Upper lobe of right lung (tissue), 1 donor: ENCODE data around the gene SEM1. TPM values are rescaled to one million over a fixed set of nuclear protein-coding genes. Genes with fewer than 3 reads are reported as not detected.
A peak's percentile ranks its signal among the peaks of the same experiment; 100 is the strongest.
"Not testable (repeated sequence)": the region's sequence is repeated elsewhere in the genome, so short reads cannot be mapped to it uniquely, and the experiment has no call there.

ENCODE experiments used
- ATAC-seq: fragments of 200-7000 bp; cut with Tn5 transposase; one replicate; pipeline ENCODE4 v1.9.1; 2020; ENCODE audit warnings: mild to moderate bottlenecking, moderate library complexity
- DNase-seq: peaks from one replicate; pipeline ENCODE4 v3.0.0-alpha.2; 2020
- H3K27ac ChIP-seq: fragments of 200-600 bp; one replicate; pipeline ENCODE4 v1.8.0; 2022
- H3K27me3 ChIP-seq: fragments of 200-600 bp; one replicate; pipeline ENCODE4 v1.8.0; 2022; ENCODE audit warnings: mild to moderate bottlenecking
- H3K36me3 ChIP-seq: fragments of 200-600 bp; one replicate; pipeline ENCODE4 v1.8.0; 2022
- H3K4me1 ChIP-seq: fragments of 200-600 bp; one replicate; pipeline ENCODE4 v1.8.0; 2022
- H3K4me3 ChIP-seq: fragments of 200-600 bp; one replicate; pipeline ENCODE4 v1.8.0; 2022; ENCODE audit warnings: mild to moderate bottlenecking
- H3K9me3 ChIP-seq: fragments of 200-600 bp; one replicate; pipeline ENCODE4 v1.8.0; 2022
- intact Hi-C: fragments of 100-400 bp; cut with DNase I; formaldehyde crosslinking; loops from one replicate; pipeline ENCODE4 v1.11.0; 2022
- total RNA-seq: library from RNA; stranded (reverse); fragmentation: NEBNext Ultra II Directional; extraction: Animal tissue kit (Norgen Biotek cat#: 25700); gene quantifications from one replicate; pipeline ENCODE4 v1.2.1, GENCODE V29; 2021
- TF ChIP-seq, protein P1 (sequence below): fragments of 200-600 bp; IDR thresholded peaks from one replicate; pipeline ENCODE4 v1.8.0; 2022; ENCODE audit warnings: antibody characterized with exemption
- donor health status: DM: no; HTN: yes; CAD: no; lungs with severe emphysema.

Gene SEM1
- total RNA-seq, 1 donor from 2014 or later = 29.5 TPM

DNA sequence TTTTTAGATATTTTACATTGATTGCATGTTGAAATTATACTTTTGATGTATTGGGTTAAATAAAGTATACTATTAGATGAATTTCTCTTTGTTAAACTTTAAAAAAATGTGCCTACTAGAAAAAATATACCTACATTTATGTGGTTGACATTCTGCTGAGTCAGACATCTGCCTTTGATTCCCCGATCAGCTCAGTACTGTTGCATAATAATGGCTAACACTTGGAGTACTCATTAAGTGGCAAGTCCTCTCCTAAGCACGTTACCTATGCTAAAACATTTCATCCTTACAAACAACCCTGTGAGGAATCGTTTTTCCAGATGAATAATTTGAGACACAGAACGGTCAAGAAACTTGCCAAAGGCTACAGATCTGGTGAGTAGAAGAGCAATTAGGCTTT lies 14.0 kb upstream of the SEM1 start:
- DNase-seq = no peak
- Histone ChIP-seq H3K9me3 (no peaks in the 10 kb centered on the region), H3K27me3 (peaks cover 5% of the 10 kb centered on the region), H3K27ac (no peak overlapping the region), H3K4me3 (no peak overlapping the region), H3K36me3 (no peaks in the 10 kb centered on the region), H3K4me1 (no peaks in the 10 kb centered on the region)
- intact Hi-C loops = no loop called here
- ATAC-seq = peak; percentile 57
- TF ChIP-seq, protein P1, sequence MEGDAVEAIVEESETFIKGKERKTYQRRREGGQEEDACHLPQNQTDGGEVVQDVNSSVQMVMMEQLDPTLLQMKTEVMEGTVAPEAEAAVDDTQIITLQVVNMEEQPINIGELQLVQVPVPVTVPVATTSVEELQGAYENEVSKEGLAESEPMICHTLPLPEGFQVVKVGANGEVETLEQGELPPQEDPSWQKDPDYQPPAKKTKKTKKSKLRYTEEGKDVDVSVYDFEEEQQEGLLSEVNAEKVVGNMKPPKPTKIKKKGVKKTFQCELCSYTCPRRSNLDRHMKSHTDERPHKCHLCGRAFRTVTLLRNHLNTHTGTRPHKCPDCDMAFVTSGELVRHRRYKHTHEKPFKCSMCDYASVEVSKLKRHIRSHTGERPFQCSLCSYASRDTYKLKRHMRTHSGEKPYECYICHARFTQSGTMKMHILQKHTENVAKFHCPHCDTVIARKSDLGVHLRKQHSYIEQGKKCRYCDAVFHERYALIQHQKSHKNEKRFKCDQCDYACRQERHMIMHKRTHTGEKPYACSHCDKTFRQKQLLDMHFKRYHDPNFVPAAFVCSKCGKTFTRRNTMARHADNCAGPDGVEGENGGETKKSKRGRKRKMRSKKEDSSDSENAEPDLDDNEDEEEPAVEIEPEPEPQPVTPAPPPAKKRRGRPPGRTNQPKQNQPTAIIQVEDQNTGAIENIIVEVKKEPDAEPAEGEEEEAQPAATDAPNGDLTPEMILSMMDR = no peak

DNA sequence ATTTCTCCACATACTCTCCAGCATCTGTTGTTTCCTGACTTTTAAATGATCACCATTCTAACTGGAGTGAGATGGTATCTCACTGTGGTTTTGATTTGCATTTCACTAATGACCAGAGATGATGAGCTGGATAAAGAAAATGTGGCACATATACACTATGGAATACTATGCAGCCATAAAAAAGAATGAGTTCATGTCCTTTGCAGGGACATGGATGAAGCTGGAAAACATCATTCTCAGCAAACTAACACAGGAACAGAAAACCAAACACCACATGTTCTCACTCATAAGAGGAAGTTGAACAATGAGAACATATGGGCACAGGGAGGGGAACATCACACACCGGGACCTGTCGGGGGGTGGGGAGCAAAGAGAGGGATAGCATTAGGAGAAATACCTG lies 13.3 kb upstream of the SEM1 start:
- H3K36me3 ChIP-seq, intact Hi-C loops, H3K4me1 ChIP-seq, H3K27ac ChIP-seq, ATAC-seq, H3K4me3 ChIP-seq, H3K27me3 ChIP-seq, H3K9me3 ChIP-seq, DNase-seq: not testable (repeated sequence)

DNA sequence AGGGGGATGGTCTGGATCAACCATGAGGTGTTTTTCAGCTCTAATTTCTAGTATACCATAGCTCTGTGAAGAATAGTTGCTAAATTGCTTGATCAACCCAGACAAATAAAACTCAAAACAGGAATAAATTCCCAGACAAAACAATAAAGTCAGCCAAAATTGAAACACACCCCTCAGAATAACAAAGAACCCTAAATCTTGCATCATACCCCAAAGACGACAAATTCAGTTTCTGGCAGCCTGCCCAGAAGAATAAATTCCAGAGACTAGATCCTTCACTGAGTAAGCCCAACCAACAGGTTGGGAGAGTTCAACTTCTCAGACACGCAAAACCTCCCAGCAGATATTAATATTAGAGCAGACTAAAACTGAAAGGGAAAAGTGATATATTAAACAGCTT lies 11.2 kb upstream of the SEM1 start:
- H3K4me3 ChIP-seq = no peak overlapping the region
- intact Hi-C loops = no loop called here
- H3K36me3 ChIP-seq = no peaks in the 10 kb centered on the region
- peaks cover 13% of the 10 kb centered on the region for H3K27me3 ChIP-seq
- TF ChIP-seq, protein P1 = no peak
- DNase-seq = no peak
- ATAC-seq = no peak
- no peaks in the 10 kb centered on the region for H3K4me1 ChIP-seq
- H3K9me3 ChIP-seq = no peaks in the 10 kb centered on the region
- no peak overlapping the region for H3K27ac ChIP-seq

DNA sequence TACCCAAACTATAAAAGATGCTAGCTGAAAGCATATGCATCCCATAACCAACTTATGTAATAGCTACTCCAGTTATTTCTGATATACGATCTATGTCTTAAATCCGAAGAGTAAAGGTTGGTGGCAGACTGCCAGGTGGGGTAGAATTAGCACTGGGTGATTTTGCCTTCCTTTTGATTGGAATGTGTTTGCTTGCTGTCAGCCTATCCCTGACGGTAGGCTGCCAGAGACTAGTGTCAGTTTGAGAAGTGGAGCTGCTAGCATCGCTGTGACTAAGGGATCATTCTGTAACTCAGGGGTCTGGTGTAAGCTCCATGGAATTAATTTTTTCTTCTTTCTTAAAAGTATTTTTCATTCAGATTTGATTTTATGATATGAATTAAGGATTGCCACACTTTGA lies 9.5 kb upstream of the SEM1 start:
- Histone ChIP-seq H3K4me1 (no peaks in the 10 kb centered on the region), H3K9me3 (no peaks in the 10 kb centered on the region), H3K27me3 (peaks cover 13% of the 10 kb centered on the region), H3K27ac (no peak overlapping the region), H3K4me3 (no peak overlapping the region), H3K36me3 (no peaks in the 10 kb centered on the region)
- TF ChIP-seq, protein P1 = no peak
- ATAC-seq (no peak), DNase-seq (no peak)
- intact Hi-C loops = no loop called here

DNA sequence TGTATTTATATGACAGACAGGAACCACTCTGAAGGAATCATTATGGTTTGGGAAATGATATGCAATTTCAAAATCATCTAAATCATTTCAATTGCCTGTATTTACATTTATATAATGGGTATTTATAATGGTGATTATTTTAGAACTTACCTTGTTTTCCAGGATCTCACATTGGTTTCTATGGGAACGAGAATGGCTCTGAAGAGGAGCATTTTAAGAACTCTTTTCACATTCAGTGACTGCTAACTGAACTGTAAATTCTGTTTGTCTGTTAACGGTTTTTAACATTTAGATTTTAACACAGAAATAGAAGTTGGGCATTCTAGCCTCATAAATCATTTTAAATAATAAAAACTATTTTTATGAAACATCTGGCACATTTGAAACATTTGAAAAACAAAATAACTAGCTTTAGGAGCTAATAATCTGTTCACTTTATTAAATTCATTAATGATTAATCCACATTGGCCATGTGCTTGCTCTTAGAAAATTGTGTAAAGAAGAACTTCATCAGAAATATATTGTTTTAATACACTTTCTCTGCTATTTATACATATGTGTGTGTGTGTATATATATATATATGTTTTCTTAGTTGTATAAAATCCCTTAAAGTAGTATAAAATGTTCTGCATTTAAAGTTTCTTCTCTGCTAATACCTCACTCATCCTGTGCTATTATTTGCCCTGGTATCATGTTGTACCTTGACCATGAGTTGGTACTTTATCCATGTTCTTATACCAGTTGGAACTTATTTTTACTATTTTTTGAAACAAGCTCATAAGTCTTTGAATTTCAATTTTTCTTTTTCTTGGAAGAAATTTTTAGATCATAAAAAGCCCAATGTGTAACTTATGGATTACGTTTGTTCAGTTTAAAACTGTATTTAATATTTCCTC lies 8.7 kb upstream of the SEM1 start:
- TF ChIP-seq, protein P1 = no peak
- Histone ChIP-seq H3K27me3 (peaks cover 13% of the 10 kb centered on the region), H3K27ac (no peak overlapping the region), H3K36me3 (no peaks in the 10 kb centered on the region), H3K4me3 (no peak overlapping the region), H3K4me1 (no peaks in the 10 kb centered on the region), H3K9me3 (no peaks in the 10 kb centered on the region)
- DNase-seq (no peak), ATAC-seq (no peak)
- intact Hi-C loops = no loop called here

DNA sequence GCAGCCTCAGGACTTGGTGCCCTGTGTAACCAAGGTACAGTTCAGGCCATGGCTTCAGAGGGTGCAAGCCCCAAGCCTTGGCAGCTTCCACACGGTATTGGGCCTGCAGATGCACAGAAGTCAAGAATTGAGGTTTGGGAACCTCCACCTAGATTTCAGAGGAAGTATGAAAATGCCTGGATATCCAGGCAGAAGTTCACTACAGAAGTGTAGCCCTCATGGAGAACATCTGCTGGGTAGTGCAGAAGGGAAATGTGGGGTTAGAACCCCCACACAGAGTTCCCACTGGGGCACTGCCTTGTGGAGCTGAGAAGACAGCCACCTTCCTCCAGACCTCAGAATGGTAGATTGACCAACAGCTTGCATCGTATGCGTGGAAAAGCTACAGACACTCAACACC lies 3.4 kb upstream of the SEM1 start:
- Histone ChIP-seq H3K4me3 (no peak overlapping the region), H3K27me3 (peaks cover 8% of the 10 kb centered on the region), H3K9me3 (no peaks in the 10 kb centered on the region), H3K36me3 (no peaks in the 10 kb centered on the region), H3K27ac (no peak overlapping the region), H3K4me1 (peaks cover 7% of the 10 kb centered on the region)
- DNase-seq (no peak), ATAC-seq (no peak)
- TF ChIP-seq, protein P1 = no peak
- intact Hi-C loops = no loop called here
